ENCODE data around the gene NETO1. TPM values are rescaled to one million over a fixed set of nuclear protein-coding genes. Genes with fewer than 3 reads are reported as not detected.

Gene NETO1
- total RNA-seq, 6 donors from 2014 or later, result 0.47 TPM; not detected in 5

- no peak for ATAC-seq (ENCODE audit: low FRiP score in 2 of 2)
- H3K4me3 ChIP-seq, result peak overlapping the region in 2 of 4 donors; percentile 26 to 33
- no peak overlapping the region for H3K27ac ChIP-seq
- H3K4me1 ChIP-seq, result peaks cover 11 to 26% (median 15%) of the 10 kb centered on the region in 4 donors
- TF ChIP-seq EP300 (IDR thresholded peaks at IDR 0.05), result no peak
- TF ChIP-seq POLR2AphosphoS5 (IDR thresholded peaks at IDR 0.05), result no peak
- TF ChIP-seq CTCF (IDR thresholded peaks at IDR 0.05), result no peak
- no peak for TF ChIP-seq POLR2A (IDR thresholded peaks at IDR 0.05)
- WGBS, 2 donors, result 9 to 11% methylated on average over 46 to 54 of the region's 57 CpGs
- DNase-seq, result peak in 1 of 2 donors; percentile 30
- peaks cover 0 to 27% (median 10%) of the 10 kb centered on the region in 4 donors for H3K27me3 ChIP-seq
- H3K36me3 ChIP-seq, result no peaks in the 10 kb centered on the region
- H3K9me3 ChIP-seq, result no peaks in the 10 kb centered on the region
These were observed 1.7 kb upstream of the NETO1 start for GRCh38 chr18:72869226-72870185.

GRCh38 chr18:72868585-72869225 lies 918 bp upstream of the NETO1 start:
- Histone ChIP-seq H3K27me3 (peaks cover 0 to 27% (median 10%) of the 10 kb centered on the region in 4 donors), H3K4me1 (peaks cover 11 to 26% (median 15%) of the 10 kb centered on the region in 4 donors), H3K9me3 (no peaks in the 10 kb centered on the region), H3K4me3 (peak overlapping the region in 3 of 4 donors; percentile 26 to 40 (median 33)), H3K27ac (no peak overlapping the region), H3K36me3 (no peaks in the 10 kb centered on the region)
- DNase-seq (peak in 1 of 2 donors; percentile 82), ATAC-seq (ENCODE audit: low FRiP score in 2 of 2) (peak in 1 of 2 donors; percentile 27)
- WGBS, 2 donors, result 3 to 7% methylated on average over 30 to 44 of the region's 62 CpGs
- TF ChIP-seq EP300 (IDR thresholded peaks at IDR 0.05) (no peak), POLR2A (IDR thresholded peaks at IDR 0.05) (no peak), CTCF (IDR thresholded peaks at IDR 0.05) (no peak), POLR2AphosphoS5 (IDR thresholded peaks at IDR 0.05) (no peak)

GRCh38 chr18:72866901-72867745 lies 664 bp downstream of the NETO1 start:
- no peaks in the 10 kb centered on the region for H3K36me3 ChIP-seq
- TF ChIP-seq CTCF (IDR thresholded peaks at IDR 0.05) (no peak), POLR2A (IDR thresholded peaks at IDR 0.05) (no peak), EP300 (IDR thresholded peaks at IDR 0.05) (no peak), POLR2AphosphoS5 (IDR thresholded peaks at IDR 0.05) (no peak)
- H3K4me1 ChIP-seq, result peaks cover 11 to 26% (median 15%) of the 10 kb centered on the region in 4 donors
- H3K27ac ChIP-seq, result no peak overlapping the region
- H3K9me3 ChIP-seq, result no peaks in the 10 kb centered on the region
- 2 to 3% methylated on average over 32 to 66 of the region's 102 CpGs for WGBS, 2 donors
- peak overlapping the region in 2 of 4 donors; percentile 26 to 33 for H3K4me3 ChIP-seq
- DNase-seq (peak in 1 of 2 donors; percentile 77), ATAC-seq (ENCODE audit: low FRiP score in 2 of 2) (peak in 1 of 2 donors; percentile 7)
- H3K27me3 ChIP-seq, result peaks cover 0 to 27% (median 10%) of the 10 kb centered on the region in 4 donors

- Histone ChIP-seq H3K36me3 (no peaks in the 10 kb centered on the region), H3K27me3 (peaks cover 0 to 27% (median 10%) of the 10 kb centered on the region in 4 donors), H3K4me3 (no peak overlapping the region), H3K27ac (no peak overlapping the region), H3K4me1 (peaks cover 11 to 26% (median 15%) of the 10 kb centered on the region in 4 donors), H3K9me3 (no peaks in the 10 kb centered on the region)
- DNase-seq (no peak), ATAC-seq (ENCODE audit: low FRiP score in 2 of 2) (no peak)
- no peak for TF ChIP-seq POLR2A (IDR thresholded peaks at IDR 0.05)
- TF ChIP-seq EP300 (IDR thresholded peaks at IDR 0.05), result no peak
- TF ChIP-seq CTCF (IDR thresholded peaks at IDR 0.05), result no peak
- no peak for TF ChIP-seq POLR2AphosphoS5 (IDR thresholded peaks at IDR 0.05)
- 5 to 6% methylated on average over 17 to 18 of the region's 18 CpGs for WGBS, 2 donors
These were observed 1.3 kb downstream of the NETO1 start for GRCh38 chr18:72866442-72866900.
